WTC11 (cell line): ENCODE measurements around the gene NEU2. TPM values are rescaled to one million over a fixed set of nuclear protein-coding genes. Genes with fewer than 3 reads are reported as not detected.

Experiments
- ATAC-seq: fragments of 200-7000 bp; cut with Tn5 transposase; 2 replicates; pipeline ENCODE4 v1.10.0; 2021; ENCODE audit warnings: mild to moderate bottlenecking, moderate library complexity
- CTCF ChIA-PET: fragments of 300-600 bp; sonication (Branson Sonifier 250); formaldehyde crosslinking; loops from one replicate; lab custom pipeline; 2021; ENCODE audit warnings: antibody characterized with exemption; lab: Charles Lee
- POLR2A ChIA-PET: fragments of 350-600 bp; sonication (Branson Sonifier 250); formaldehyde crosslinking; loops from one replicate; lab custom pipeline; 2021; ENCODE audit warnings: antibody characterized with exemption; lab: Charles Lee
- DNase-seq: peaks from one replicate; pipeline ENCODE4 v3.0.0; 2021; ENCODE audit warnings: low spot score
- H3K27ac Mint-ChIP-seq: 2 replicates; pipeline ENCODE4 v1.8.0; 2021; ENCODE audit warnings: mixed read lengths
- H3K27me3 Mint-ChIP-seq: 2 replicates; pipeline ENCODE4 v1.8.0; 2021; ENCODE audit warnings: low read depth, mild to moderate bottlenecking, moderate library complexity, mixed read lengths
- H3K36me3 Mint-ChIP-seq: 2 replicates; pipeline ENCODE4 v1.8.0; 2021; ENCODE audit warnings: mixed read lengths
- H3K4me1 Mint-ChIP-seq: 2 replicates; pipeline ENCODE4 v1.8.0; 2022; ENCODE audit warnings: mixed read lengths
- H3K4me3 Mint-ChIP-seq: 2 replicates; pipeline ENCODE4 v1.8.0; 2021; ENCODE audit warnings: mild to moderate bottlenecking, moderate library complexity, mixed read lengths
- H3K9me3 Mint-ChIP-seq: 2 replicates; pipeline ENCODE4 v1.8.0; 2021; ENCODE audit warnings: mixed read lengths
- ATF6 ChIP-seq: sonication (generic); formaldehyde crosslinking; IDR thresholded peaks from 2 replicates; pipeline ENCODE4 v1.8.1; 2023; ENCODE audit warnings: mild to moderate bottlenecking, missing genetic modification reagents
- CREB1 ChIP-seq: sonication (generic); formaldehyde crosslinking; IDR thresholded peaks from 2 replicates; pipeline ENCODE4 v1.8.0; 2023; ENCODE audit warnings: mild to moderate bottlenecking, missing genetic modification reagents
- E2F1 ChIP-seq: sonication (generic); formaldehyde crosslinking; IDR thresholded peaks from 2 replicates; pipeline ENCODE4 v1.8.0; 2022; ENCODE audit warnings: mild to moderate bottlenecking, missing genetic modification reagents
- ELF4 ChIP-seq: sonication (generic); formaldehyde crosslinking; IDR thresholded peaks from 2 replicates; pipeline ENCODE4 v1.8.1; 2022; ENCODE audit warnings: low read depth, mild to moderate bottlenecking, moderate library complexity, missing genetic modification reagents
- ERG ChIP-seq: fragments of 250-450 bp; sonication (Bioruptor Pico); IDR thresholded peaks from 2 replicates; pipeline ENCODE4 v1.8.0; 2021; ENCODE audit warnings: mild to moderate bottlenecking
- IRF2 ChIP-seq: sonication (generic); formaldehyde crosslinking; IDR thresholded peaks from 2 replicates; pipeline ENCODE4 v1.8.0; 2022; ENCODE audit warnings: low read depth, missing genetic modification reagents, borderline replicate concordance
- MAX ChIP-seq: sonication (generic); formaldehyde crosslinking; IDR thresholded peaks from 2 replicates; pipeline ENCODE4 v1.8.0; 2022; ENCODE audit warnings: mild to moderate bottlenecking, missing genetic modification reagents
- NFYB ChIP-seq: sonication (generic); formaldehyde crosslinking; conservative IDR thresholded peaks from 2 replicates; pipeline ENCODE4 v1.8.0; 2022; ENCODE audit warnings: low read depth, missing genetic modification reagents
- OVOL2 ChIP-seq: fragments of 250-450 bp; sonication (Bioruptor Pico); IDR thresholded peaks from 2 replicates; pipeline ENCODE4 v1.9.0; 2021; ENCODE audit warnings: mild to moderate bottlenecking, borderline replicate concordance
- RORB ChIP-seq: fragments of 250-450 bp; sonication (Bioruptor Pico); IDR thresholded peaks from 2 replicates; pipeline ENCODE4 v1.9.0; 2021; ENCODE audit warnings: mild to moderate bottlenecking
- TCF7 ChIP-seq: sonication (generic); formaldehyde crosslinking; IDR thresholded peaks from 2 replicates; pipeline ENCODE4 v1.8.0; 2022; ENCODE audit warnings: mild to moderate bottlenecking, low read depth, missing genetic modification reagents, moderate library complexity
- TEAD4 ChIP-seq: sonication (generic); formaldehyde crosslinking; IDR thresholded peaks from 2 replicates; pipeline ENCODE4 v1.8.0; 2022; ENCODE audit warnings: mild to moderate bottlenecking, missing genetic modification reagents
- ZNF425 ChIP-seq: fragments of 250-450 bp; sonication (Bioruptor Pico); conservative IDR thresholded peaks from 2 replicates; pipeline ENCODE4 v1.9.0; 2021; ENCODE audit warnings: mild to moderate bottlenecking
- ZNF671 ChIP-seq: fragments of 250-450 bp; sonication (Bioruptor Pico); IDR thresholded peaks from 2 replicates; pipeline ENCODE4 v1.8.0; 2021; ENCODE audit warnings: mild to moderate bottlenecking
- ZSCAN18 ChIP-seq: fragments of 250-450 bp; sonication (Bioruptor Pico); IDR thresholded peaks from 2 replicates; pipeline ENCODE4 v2.1.2; 2022; ENCODE audit warnings: mild to moderate bottlenecking, moderate library complexity
- total RNA-seq: library from RNA; stranded (reverse); gene quantifications from 3 replicates; pipeline ENCODE4 v1.2.3, GENCODE V29; 2021
- TF ChIP-seq, protein P1 (sequence below): sonication (generic); formaldehyde crosslinking; IDR thresholded peaks from 2 replicates; pipeline ENCODE4 v1.8.0; 2023; ENCODE audit warnings: mild to moderate bottlenecking, missing genetic modification reagents
- TF ChIP-seq, protein P2 (sequence below): fragments of 250-450 bp; sonication (Bioruptor Pico); IDR thresholded peaks from 2 replicates; pipeline ENCODE4 v1.9.0; 2021; ENCODE audit warnings: mild to moderate bottlenecking
- TF ChIP-seq, protein P3 (sequence below): sonication (generic); formaldehyde crosslinking; IDR thresholded peaks from 2 replicates; pipeline ENCODE4 v1.8.0; 2023; ENCODE audit warnings: missing genetic modification reagents
- TF ChIP-seq, protein P4 (sequence below): sonication (generic); formaldehyde crosslinking; IDR thresholded peaks from 2 replicates; pipeline ENCODE4 v1.8.0; 2022; ENCODE audit warnings: mild to moderate bottlenecking, missing genetic modification reagents

Gene NEU2
- total RNA-seq, 1 experiment from 2014 or later = not detected

GRCh38 chr2:233081731-233082221, 49.3 kb downstream of the NEU2 start (continued):
- TF ChIP-seq, protein P1, sequence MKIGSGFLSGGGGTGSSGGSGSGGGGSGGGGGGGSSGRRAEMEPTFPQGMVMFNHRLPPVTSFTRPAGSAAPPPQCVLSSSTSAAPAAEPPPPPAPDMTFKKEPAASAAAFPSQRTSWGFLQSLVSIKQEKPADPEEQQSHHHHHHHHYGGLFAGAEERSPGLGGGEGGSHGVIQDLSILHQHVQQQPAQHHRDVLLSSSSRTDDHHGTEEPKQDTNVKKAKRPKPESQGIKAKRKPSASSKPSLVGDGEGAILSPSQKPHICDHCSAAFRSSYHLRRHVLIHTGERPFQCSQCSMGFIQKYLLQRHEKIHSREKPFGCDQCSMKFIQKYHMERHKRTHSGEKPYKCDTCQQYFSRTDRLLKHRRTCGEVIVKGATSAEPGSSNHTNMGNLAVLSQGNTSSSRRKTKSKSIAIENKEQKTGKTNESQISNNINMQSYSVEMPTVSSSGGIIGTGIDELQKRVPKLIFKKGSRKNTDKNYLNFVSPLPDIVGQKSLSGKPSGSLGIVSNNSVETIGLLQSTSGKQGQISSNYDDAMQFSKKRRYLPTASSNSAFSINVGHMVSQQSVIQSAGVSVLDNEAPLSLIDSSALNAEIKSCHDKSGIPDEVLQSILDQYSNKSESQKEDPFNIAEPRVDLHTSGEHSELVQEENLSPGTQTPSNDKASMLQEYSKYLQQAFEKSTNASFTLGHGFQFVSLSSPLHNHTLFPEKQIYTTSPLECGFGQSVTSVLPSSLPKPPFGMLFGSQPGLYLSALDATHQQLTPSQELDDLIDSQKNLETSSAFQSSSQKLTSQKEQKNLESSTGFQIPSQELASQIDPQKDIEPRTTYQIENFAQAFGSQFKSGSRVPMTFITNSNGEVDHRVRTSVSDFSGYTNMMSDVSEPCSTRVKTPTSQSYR (CRISPR knock-in tag) = no peak
- no peak for TF ChIP-seq RORB (CRISPR knock-in tag)
- TF ChIP-seq CREB1 (CRISPR knock-in tag) = no peak
- no peak for TF ChIP-seq OVOL2 (CRISPR knock-in tag)
- TF ChIP-seq, protein P2, sequence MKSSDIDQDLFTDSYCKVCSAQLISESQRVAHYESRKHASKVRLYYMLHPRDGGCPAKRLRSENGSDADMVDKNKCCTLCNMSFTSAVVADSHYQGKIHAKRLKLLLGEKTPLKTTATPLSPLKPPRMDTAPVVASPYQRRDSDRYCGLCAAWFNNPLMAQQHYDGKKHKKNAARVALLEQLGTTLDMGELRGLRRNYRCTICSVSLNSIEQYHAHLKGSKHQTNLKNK = no peak

GRCh38 chr2:233082222-233082930, 49.9 kb downstream of the NEU2 start:
- H3K4me1 Mint-ChIP-seq = peaks cover 16% of the 10 kb centered on the region
- no peaks in the 10 kb centered on the region for H3K27me3 Mint-ChIP-seq
- no peaks in the 10 kb centered on the region for H3K9me3 Mint-ChIP-seq
- CTCF ChIA-PET = interaction anchor here (1.3 kb wide), 1 partner anchor 9 kb away, joined by 3 read pairs; no protein-coding TSS in a partner anchor
- DNase-seq = no peak
- no peaks in the 10 kb centered on the region for H3K36me3 Mint-ChIP-seq
- POLR2A ChIA-PET = interaction anchor here (0.6 kb wide), 1 partner anchor 201 kb away, joined by 3 read pairs; no protein-coding TSS in a partner anchor
- H3K4me3 Mint-ChIP-seq = no peak overlapping the region
- no peak overlapping the region for H3K27ac Mint-ChIP-seq
- no peak for ATAC-seq
- no peak for TF ChIP-seq TCF7 (CRISPR knock-in tag)
- TF ChIP-seq IRF2 = no peak
- TF ChIP-seq E2F1 = no peak
- TF ChIP-seq ELF4 (CRISPR knock-in tag) = no peak
- no peak for TF ChIP-seq ZSCAN18 (CRISPR knock-in tag)
- no peak for TF ChIP-seq TEAD4 (CRISPR knock-in tag)
- TF ChIP-seq, protein P3, sequence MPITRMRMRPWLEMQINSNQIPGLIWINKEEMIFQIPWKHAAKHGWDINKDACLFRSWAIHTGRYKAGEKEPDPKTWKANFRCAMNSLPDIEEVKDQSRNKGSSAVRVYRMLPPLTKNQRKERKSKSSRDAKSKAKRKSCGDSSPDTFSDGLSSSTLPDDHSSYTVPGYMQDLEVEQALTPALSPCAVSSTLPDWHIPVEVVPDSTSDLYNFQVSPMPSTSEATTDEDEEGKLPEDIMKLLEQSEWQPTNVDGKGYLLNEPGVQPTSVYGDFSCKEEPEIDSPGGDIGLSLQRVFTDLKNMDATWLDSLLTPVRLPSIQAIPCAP (CRISPR knock-in tag) = no peak
- no peak for TF ChIP-seq NFYB (CRISPR knock-in tag)
- no peak for TF ChIP-seq ZNF425
- TF ChIP-seq ERG (CRISPR knock-in tag) = no peak
- TF ChIP-seq MAX (CRISPR knock-in tag) = no peak
- TF ChIP-seq, protein P4, sequence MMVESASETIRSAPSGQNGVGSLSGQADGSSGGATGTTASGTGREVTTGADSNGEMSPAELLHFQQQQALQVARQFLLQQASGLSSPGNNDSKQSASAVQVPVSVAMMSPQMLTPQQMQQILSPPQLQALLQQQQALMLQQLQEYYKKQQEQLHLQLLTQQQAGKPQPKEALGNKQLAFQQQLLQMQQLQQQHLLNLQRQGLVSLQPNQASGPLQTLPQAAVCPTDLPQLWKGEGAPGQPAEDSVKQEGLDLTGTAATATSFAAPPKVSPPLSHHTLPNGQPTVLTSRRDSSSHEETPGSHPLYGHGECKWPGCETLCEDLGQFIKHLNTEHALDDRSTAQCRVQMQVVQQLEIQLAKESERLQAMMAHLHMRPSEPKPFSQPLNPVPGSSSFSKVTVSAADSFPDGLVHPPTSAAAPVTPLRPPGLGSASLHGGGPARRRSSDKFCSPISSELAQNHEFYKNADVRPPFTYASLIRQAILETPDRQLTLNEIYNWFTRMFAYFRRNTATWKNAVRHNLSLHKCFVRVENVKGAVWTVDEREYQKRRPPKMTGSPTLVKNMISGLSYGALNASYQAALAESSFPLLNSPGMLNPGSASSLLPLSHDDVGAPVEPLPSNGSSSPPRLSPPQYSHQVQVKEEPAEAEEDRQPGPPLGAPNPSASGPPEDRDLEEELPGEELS (CRISPR knock-in tag) = no peak
- TF ChIP-seq ZNF671 (CRISPR knock-in tag) = no peak
- no peak for TF ChIP-seq ATF6 (CRISPR knock-in tag)
